Erythroblast (primary cell): ENCODE measurements around the gene MIB1.

Experiments
- GATA1 ChIP-seq: IDR thresholded peaks from 2 replicates; pipeline ENCODE4 v1.6.1; 2011; ENCODE audit warnings: low read depth, mild to moderate bottlenecking, control low read depth, low read length, moderate library complexity
- POLR2A ChIP-seq: IDR thresholded peaks from 2 replicates; pipeline ENCODE4 v1.6.1; 2011; ENCODE audit warnings: mild to moderate bottlenecking, low read length

- TF ChIP-seq POLR2A (no peak), GATA1 (no peak)
Measured at GRCh38 chr18:21855432-21855831, 114.8 kb downstream of the MIB1 start.
